Hematopoietic multipotent progenitor cell treated with erythropoietin and hydrocortisone succinate and interleukin-3 and kit ligand, for 15 days (in vitro differentiated cells): ENCODE measurements around the gene TMEM141.
A peak's percentile ranks its signal among the peaks of the same experiment; 100 is the strongest.
"Not testable (repeated sequence)": the region's sequence is repeated elsewhere in the genome, so short reads cannot be mapped to it uniquely, and the experiment has no call there.

ENCODE experiments used
- DNase-seq: peaks from one replicate; pipeline ENCODE4 v3.0.0-alpha.2; 2015; ENCODE audit warnings: low spot score

The TMEM141 gene

DNA sequence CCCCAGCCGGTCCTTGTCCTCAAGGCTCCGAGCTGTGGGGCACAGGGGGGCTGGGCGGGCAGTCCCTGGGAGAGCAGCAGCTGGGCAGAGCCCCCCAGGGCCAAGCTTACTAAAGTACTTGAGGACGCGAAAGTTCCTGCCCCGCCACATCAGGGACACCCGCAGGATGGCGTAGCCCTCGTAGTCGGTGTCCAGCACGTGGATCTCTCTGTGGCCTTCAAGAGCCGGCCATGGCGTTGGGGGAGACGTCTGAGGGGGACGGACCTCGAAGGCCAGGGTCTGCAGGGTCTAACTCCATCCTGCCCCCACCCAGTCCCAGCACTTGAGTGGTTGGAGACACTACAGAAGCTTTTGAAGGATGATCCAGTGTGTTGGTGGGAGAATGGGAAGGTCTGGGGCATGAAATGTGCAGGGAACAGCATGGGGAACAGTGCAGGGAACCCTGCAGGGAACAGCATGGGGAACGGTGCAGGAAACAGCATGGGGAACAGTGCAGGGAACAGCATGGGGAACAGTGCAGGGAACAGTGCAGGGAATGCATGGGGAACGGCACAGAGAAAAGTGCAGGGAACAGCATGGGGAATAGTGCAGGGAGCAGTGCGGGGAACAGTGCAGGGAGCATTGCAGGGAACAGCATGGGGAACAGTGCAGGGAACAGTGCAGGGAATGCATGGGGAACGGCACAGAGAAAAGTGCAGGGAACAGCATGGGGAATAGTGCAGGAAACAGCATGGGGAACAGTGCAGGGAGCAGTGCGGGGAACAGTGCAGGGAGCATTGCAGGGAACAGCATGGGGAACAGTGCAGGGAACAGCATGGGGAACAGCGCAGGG, 35.6 kb upstream of the TMEM141 start:
- not testable (repeated sequence) for DNase-seq

DNA sequence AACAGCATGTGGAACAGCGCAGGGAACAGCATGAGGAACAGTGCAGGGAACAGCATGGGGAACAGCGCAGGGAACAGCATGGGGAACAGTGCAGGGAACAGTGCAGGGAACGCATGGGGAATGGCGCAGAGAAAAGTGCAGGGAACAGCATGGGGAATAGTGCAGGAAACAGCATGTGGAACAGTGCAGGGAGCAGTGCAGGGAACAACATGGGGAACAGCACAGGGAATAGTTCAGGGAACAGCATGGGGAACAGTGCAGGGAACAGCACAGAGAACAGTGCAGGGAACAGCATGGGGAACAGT, 35.1 kb upstream of the TMEM141 start:
- DNase-seq = no peak

DNA sequence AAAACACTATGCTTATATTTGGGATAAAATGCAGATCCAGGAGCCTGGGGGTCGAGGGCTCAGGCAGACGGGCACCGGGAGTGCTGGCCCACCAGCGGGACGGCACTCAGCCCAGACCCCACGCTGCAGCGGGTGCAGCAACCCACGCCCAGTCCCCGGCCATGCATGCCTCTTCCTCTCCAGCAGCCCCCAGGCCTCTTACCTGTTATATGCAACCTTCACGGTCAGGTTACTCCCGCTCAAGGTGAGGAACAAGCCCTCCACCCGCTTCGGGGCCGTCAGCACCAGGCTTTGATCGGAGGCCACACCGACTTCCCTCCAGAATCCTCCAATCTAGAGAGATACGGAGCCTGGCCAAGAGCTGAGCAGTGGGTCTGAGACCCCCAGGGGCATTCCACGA, 34.3 kb upstream of the TMEM141 start:
- no peak for DNase-seq

DNA sequence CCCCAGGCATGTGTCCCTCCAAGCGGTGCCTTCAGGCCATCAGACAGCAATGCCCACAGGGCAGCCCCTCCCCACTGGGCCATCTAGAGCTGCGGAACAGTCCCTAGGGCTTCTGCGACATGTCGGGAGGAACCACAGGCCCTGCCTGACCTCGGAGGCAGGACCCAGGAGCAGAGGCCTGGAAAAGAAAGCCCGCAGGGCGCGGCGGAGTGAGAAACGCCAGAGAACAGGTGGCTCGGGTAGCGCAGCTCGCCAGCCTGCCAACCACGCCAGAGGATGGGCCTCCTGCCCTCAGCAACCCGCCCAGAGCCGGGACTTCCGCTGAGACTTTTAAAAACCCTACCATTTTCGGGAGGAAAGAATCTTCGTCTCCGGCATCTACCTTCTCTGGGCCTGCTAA, 33.8 kb upstream of the TMEM141 start:
- DNase-seq = no peak

DNA sequence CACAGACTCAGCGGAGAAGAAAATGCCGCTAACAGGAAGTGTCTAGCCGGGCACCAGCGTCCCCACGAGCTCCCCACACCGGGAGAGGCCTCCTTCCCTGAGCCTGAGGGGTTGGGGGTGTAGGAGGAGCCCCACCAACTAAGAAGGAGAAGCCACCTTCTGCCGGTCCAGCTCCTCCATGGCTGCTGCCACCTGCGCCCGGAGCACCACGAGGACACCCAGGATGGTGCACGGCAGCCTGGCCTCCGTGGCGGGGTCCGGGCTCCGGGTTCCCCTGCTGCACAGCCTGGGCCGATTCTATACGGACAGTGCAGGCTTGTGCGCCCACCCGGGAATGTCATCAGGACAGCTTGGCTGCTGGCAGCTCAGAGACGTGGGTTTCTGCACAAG, 33.4 kb upstream of the TMEM141 start:
- no peak for DNase-seq

DNA sequence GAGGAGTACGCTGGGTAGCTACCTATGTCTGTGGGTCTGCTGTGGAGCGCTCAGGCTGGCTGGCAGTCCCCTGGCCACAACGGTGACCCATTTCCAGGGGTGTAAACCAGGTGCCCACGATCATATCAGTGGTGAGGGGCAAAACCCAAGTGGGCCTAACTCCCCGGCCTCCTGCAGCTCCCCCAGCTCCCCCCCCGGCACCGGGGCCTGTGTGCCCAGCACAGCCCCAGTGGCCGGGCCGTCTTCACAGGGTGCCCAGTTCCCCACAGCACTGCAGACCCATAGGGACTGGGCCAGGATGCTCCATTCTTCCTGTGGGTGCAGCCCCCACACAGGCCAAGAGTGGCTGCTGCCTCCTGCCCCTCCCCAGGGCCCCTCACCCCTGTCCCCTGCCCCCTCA, 32.1 kb upstream of the TMEM141 start:
- DNase-seq = no peak

DNA sequence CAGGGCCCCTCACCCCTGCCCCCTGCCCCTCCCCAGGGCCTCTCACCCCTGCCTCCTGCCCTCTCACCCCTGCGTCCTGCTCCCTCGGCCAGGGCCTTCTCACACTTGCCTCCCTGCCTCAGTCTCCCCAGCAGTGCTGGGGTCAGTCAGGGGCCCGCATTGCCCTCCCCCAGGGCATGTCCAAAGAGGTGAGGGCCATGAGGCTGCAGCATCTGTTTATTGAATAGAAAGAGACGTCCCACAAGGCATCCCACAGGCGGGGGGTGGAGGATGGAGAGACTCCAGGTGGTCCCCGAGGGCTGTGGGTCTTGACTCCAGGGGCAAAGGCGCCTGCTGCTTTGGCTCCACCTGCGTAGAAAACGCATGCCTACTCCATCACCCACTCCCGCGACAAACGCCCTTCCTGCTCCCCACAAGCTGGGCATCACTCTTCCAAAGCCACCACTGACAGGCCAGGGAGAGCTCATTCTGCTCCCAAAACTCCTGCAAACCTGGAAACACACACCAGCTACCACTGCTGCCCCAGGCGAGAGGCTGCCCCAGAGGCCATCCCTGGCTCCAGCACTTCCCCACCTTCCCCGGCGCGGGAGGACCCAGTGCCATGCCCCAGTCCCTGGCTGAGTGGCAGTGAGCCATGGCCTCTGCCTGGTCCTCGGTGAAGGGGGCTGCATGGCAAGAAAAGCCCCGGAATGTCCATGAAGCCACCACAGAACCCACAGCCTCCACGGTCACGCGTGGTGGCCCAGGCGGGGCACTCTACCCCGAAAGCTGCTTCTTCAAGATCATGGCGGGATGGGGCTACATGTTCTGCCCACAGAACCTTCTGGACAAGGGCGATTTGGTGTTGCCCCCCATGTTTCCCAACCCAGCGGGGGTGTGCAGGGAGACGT, 31.5 kb upstream of the TMEM141 start:
- DNase-seq = no peak

DNA sequence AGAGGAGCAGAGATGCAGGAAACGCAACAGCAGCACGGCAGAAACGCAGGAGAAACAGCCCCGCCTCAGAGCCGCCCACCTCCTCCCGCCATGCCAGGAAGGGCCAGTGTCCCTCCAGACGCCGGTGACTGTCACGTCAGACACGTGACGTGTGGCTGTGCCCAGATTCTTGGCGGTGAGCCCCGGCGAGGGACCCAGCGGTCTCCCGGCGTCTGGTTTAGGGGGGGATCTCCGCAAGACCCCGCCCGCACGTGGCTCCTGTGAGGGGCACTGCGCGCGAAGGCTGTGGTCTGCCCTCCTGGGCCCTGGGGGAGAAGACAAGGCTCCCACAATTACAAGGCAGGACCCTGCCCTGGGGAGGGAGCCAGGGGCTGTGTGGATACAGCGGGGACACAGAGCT, 30.7 kb upstream of the TMEM141 start:
- DNase-seq = no peak

DNA sequence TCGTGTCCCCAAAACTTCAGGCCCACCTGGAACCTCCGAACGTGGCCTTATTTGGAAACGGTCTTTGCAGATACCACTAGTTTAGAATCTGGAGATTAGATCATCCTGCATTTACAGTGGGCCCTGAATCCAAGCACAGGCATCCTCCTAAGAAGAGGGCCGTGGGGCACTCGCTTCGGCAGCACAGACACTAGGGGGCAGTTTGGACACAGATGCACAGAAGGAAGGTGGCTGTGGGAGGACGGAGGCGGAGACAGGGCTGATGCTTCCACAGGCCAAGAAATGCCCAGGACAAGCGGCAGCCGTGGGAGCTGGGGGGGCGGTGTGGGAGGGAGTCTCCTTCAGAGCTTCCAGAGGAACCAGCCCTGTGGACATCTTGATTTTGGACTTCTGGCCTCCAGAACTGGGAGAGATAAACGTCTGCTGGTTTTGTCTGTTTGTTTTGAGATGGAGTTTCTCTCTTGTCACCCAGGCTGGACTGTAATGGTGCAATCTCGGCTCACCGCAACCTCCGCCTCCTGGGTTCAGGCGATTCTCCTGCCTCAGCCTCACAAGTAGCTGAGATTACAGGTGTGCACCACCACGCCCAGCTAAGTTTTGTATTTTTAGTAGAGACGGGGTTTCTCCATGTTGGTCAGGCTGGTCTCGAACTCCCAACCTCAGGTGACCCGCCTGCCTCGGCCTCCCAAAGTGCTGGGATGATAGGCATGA, 30.2 kb upstream of the TMEM141 start:
- DNase-seq = not testable (repeated sequence)

DNA sequence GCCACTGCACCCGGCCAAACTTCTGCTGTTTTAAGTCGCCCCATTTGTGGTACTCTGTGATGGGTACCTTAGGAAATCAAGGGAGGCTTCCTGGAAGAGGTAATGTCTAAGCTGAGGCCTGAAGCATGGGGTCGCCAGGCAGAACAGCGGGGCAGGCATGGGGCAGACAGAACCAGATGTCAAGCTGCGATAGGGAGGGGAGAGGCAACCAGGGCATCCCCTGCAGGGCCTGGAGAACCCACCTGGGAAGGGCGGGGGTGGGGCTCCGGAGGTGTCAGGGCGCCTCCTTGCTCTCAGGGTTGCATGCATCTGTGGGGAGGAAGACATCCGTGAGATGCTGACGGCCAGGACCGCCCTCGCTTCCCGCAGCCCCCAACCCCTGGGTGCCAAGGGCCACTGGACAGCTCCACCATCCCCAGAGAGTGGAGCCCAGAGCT, 29.6 kb upstream of the TMEM141 start:
- no peak for DNase-seq

DNA sequence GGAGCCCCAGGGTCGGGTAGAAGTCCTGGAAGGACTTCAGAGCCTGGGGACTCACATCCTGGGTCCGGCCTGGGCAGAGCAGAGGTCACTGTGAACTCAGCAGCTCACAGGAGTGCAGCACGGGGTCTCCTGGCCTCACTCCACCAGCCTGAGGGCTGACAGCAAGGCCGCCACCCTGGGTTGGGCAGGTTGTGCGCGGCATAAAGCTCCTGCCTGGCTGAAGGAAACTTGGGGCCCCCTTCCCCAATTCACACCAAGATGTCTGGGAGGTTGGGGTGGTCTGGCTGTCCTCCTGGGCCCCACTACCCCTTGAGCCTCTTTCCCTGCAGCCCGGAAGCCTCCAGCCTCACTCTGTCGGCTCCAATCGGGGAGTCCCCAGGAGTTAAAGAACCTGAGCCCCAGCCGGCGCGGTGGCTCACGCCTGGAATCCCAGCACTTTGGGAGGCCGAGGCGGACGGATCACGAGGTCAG, 28.9 kb upstream of the TMEM141 start:
- no peak for DNase-seq

DNA sequence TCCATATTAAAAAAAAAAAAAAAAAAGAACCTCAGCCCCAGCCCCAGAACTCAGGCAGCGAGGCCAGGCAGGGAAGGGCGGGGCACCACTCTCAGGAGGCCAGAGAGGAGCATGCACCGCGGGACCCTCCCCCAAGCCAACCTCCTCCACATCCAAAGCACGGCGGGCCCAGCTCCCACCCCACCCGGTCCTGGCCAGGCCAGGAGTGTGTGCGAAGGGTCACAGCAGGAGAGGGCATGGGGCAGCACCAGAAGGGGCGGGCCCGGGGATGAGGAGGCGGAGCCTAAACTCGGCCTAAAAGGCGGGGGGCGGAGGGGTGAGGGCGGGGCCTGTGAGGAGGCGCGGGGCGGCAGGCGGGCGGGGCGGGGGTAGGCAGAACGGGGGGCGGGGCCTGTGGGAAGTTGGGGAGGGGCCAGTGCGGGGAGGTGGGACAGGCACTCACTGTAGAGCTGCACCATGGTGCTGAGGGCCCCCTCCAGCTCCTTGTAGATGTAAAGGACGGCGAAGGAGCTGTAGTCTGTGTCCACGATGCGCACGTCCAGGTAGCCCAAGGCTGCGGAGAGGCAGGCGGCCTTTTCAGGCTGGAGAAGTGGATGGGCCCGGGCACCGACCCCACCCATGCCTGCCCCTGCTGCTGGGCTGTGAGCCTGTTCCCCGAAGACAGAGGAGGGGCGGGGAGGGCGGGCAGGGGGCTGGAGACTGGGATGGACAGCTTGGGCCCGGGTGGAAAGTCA, 28.1 kb upstream of the TMEM141 start:
- DNase-seq = peak; percentile 31

DNA sequence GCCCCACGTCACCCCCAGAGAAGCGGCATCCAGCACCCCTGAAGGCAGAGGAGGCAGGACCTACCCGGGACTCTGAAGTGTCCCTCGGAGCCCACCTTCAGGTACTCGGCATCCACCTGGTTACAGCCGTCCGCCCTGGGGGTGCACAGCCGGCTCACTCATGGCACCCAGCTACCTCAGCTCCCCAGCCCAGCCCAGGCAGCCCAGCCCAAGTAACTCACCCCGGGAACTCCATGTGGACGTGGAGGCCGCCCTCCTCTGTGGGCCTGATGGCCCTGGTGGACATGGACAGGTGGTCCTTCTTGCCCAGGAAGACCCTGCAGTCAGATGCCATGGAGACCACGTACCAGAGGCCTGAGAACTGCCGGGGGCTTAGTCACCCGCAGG, 27.5 kb upstream of the TMEM141 start:
- no peak for DNase-seq

DNA sequence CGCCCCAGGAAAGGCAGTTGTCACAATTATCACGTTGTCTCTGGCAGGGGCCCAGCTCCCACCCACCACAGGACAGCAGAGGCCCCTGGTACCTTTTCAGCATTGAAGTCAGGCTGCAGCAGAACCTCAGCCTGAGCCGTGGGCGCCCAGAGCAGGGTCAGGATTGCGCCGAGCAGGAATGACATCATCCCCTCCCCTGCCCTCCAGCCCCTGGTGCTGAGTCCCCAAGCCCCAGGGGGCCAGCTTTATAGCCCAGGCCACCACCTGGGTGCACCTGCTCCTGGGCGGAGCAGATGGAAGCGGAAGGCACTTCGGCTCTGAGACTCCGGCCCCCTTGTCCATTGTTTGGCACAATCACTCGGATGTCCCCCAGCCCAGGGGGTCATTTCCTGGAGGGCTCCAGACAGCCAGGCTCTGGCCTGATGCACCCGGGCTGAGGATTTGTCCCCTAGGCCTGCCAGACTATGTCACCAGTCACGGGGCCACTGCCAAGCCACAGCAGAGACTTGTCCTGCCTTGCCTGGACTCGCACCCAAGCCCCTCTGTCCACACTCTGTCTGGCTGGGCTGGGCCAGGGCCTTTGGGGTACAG, 26.7 kb upstream of the TMEM141 start, which contains the start of gene LCN15:
LCN15 (minus strand) TSS at position 218 of the 591 bp plus-strand sequence; CDS start at position 188, 30 bp downstream.
- no peak for DNase-seq

DNA sequence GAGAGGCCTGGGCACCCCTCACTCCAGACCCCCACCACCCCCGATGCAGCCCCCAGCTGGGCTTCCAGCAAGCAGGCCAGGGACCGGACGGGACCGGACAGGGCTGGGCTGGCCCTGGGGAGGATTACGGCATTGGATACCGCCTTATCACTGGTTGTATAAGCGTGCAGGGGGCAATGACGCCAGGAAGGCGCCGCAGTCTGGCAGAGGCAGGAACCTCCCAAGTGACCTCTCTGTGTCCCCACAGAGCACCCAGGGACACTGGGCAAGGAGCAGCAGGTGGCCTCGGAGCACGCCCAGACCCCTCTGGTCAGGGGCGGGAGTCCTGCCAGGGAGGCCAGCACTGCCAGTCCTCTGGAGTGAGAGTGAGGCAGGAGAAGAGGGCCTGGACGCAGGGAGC, 26.1 kb upstream of the TMEM141 start:
- no peak for DNase-seq

DNA sequence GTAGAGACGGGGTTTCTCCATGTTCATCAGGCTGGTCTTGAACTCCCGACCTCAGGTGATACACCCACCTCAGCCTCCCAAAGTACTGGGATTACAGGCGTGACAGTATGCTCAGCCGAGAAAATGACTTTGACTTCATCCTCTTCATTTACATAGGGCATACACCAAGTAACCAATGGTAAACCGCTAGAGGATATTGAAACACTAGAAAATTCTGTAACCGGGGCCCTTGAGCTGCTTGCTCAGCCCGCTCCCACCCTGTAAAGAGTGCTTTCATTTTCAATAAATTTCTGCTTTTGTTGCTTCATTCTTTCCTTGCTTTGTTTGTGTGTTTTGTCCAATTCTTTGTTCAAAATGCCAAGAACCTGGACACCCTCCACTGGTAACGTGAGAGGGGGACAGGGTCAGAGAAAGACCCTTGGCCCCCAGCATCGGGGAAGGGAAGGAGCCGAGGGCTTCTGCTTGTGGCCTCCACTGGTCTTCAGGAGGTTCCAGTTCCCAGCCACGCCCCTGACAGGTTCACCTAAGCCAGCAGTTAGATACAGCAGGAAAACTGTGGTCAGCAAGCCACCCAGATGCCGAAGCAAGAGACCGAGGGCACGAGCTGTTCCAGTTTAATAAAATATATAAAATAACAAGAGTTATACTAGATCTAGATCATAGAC, 25.3 kb upstream of the TMEM141 start:
- not testable (repeated sequence) for DNase-seq

DNA sequence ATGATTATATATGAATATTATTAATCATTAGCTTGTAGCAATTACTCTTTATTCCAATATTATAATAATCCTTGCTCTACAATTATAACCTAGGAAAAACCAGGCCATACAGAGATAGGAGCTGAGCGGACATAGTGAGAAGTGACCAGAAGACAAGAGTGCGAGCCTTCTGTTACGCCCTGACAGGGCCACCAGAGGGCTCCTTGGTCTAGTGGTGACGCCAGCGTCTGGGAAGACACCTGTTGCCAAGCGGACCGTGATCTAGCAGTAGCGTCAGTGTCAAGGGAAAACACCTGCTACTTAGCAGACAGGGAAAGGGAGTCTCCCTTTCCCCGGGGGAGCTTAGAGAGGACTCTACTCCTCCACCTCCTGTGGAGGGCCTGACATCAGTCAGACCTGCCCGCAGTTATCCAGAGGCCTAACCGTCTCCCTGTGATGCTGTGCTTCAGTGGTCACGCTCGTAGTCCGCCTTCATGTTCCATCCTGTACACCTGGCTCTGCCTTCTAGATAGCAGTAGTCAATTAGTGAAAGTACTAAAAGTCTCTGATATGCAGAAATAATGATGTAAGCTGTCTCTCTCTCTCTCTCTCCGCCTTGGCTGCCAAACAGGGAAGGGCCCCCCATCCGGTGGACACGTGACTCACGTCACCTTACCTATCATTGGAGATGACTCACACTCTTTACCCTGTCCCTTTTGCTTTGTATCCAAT, 24.6 kb upstream of the TMEM141 start:
- peak; percentile 21 for DNase-seq

DNA sequence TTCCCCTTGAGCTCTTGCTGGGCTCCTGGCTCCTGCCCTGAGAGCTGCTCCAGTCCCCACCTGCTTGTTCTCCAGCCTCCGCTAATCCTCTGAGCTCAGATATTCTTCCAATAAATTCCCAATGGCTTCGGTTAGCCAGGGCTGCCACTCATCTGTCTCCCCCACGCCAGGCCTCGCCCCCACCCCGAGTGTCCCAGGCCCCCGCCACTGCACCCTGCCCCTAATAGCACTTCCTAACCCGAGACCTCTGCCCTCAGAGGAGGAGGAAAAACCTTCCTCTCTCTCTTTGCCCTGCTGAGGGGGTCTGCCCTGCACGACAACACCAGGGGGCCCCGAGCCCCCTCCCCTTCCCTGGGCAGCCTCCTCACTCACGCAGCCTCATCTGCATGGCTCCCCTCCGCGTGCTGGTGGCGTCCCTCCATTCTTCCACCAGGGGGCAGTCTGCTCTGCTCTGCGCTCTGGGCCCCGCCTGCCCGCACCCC, 21.4 kb upstream of the TMEM141 start:
- DNase-seq = peak; percentile 36

DNA sequence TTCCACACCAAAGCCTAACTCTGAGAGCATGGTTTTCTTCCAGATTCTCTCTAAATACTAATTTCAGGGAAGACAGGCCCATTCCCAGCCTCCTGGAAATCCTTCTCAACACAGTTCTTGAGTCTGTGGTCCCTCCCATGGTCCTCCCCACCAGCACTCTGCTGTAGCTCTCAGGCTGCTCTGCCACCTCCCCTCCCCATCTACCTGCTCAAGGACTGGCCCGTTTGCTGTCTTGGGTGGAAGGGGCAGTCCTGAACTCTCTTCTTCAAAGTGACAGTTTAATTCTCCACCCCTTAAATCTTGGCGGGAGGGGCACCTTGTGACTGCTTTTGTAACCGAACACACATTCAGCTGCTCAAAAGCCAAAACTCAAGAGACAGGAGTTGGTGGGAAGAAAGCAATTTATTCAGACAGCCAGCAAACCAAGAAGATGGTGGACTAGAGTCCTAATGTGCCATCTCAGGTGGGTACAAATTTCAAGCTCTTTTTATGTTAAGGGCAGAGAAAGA, 19.2 kb upstream of the TMEM141 start:
- no peak for DNase-seq
